ENCODE data around the gene ENPEP. TPM values are rescaled to one million over a fixed set of nuclear protein-coding genes. Genes with fewer than 3 reads are reported as not detected.
"Not testable (repeated sequence)": the region's sequence is repeated elsewhere in the genome, so short reads cannot be mapped to it uniquely, and the experiment has no call there.

The ENPEP gene
- total RNA-seq, 1 donor from 2014 or later: 2.4 TPM

DNA sequence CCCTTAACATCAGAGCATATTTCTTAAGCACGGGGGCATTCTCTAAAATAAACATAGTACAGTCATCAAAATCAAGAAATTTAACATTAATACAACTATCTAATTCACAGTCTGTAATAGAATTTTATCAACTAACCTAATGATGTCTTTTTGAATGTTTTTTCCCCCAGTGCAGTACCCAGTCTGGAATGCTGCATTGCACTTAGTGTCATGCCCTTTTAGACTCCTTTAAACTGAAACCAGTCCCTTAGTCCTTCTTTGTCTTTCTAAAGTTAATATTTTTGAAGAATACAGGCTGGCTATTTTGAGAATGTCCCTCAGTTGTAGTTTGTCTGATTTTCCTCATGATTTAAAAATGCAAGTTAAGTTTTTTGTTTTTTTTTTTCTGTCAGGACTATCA, 9.5 kb downstream of the ENPEP start:
- no peak for DNase-seq
- Mint-ChIP-seq H3K36me3 (ENCODE audit: unreplicated experiment) (no peaks in the 10 kb centered on the region), H3K4me3 (ENCODE audit: unreplicated experiment) (no peak overlapping the region), H3K4me1 (ENCODE audit: low read depth, unreplicated experiment) (peaks cover 19% of the 10 kb centered on the region), H3K27ac (ENCODE audit: unreplicated experiment) (no peak overlapping the region), H3K9me3 (ENCODE audit: unreplicated experiment) (no peaks in the 10 kb centered on the region), H3K27me3 (ENCODE audit: unreplicated experiment) (no peaks in the 10 kb centered on the region)
- TF ChIP-seq, protein P1, sequence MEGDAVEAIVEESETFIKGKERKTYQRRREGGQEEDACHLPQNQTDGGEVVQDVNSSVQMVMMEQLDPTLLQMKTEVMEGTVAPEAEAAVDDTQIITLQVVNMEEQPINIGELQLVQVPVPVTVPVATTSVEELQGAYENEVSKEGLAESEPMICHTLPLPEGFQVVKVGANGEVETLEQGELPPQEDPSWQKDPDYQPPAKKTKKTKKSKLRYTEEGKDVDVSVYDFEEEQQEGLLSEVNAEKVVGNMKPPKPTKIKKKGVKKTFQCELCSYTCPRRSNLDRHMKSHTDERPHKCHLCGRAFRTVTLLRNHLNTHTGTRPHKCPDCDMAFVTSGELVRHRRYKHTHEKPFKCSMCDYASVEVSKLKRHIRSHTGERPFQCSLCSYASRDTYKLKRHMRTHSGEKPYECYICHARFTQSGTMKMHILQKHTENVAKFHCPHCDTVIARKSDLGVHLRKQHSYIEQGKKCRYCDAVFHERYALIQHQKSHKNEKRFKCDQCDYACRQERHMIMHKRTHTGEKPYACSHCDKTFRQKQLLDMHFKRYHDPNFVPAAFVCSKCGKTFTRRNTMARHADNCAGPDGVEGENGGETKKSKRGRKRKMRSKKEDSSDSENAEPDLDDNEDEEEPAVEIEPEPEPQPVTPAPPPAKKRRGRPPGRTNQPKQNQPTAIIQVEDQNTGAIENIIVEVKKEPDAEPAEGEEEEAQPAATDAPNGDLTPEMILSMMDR (IDR thresholded peaks at IDR 0.05; ENCODE audit: partially characterized antibody, unreplicated experiment): no peak

DNA sequence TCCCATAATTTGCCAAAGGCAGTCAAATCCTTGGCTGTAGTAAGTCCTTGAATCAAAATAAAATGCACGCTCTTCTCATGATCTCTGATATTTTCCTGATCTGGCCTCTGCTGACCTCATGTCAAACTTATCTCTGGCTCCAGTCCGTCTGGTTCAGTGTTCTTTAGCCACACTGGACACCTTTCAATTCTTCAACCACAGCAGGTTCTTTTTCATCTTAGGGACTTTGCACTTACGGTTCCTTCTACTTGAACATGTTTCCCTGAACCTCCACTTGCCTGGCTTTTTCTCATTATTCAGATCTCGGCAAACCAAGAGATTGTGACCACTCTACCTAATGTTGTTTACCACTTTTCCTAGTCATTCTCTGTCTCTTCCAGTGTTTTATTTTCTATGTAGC, 10.3 kb downstream of the ENPEP start:
- no peak for DNase-seq
- Mint-ChIP-seq H3K9me3 (ENCODE audit: unreplicated experiment) (no peaks in the 10 kb centered on the region), H3K27me3 (ENCODE audit: unreplicated experiment) (no peaks in the 10 kb centered on the region), H3K4me1 (ENCODE audit: low read depth, unreplicated experiment) (peaks cover 19% of the 10 kb centered on the region), H3K36me3 (ENCODE audit: unreplicated experiment) (no peaks in the 10 kb centered on the region), H3K27ac (ENCODE audit: unreplicated experiment) (no peak overlapping the region), H3K4me3 (ENCODE audit: unreplicated experiment) (no peak overlapping the region)
- TF ChIP-seq, protein P1 (IDR thresholded peaks at IDR 0.05; ENCODE audit: partially characterized antibody, unreplicated experiment): no peak

DNA sequence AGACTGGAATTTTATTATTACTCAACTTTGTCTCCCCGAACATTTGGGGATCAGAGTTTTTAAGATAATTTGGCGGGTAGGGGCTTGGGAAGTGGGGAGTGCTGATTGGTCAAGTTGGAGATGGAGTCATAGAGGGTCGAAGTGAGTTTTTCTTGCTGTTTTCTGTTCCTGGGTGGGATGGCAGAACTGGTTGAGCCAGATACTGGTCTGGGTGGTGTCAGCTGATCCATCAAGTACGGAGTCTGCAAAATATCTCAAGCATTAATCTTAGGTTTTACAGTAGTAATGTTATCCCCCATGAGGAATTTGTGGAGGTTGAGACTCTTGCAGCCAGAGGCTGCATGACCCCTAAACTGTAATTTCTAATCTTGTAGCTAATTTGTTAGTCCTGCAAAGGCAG, 10.9 kb downstream of the ENPEP start:
- H3K27ac Mint-ChIP-seq (ENCODE audit: unreplicated experiment); H3K4me3 Mint-ChIP-seq (ENCODE audit: unreplicated experiment); DNase-seq; H3K9me3 Mint-ChIP-seq (ENCODE audit: unreplicated experiment); H3K36me3 Mint-ChIP-seq (ENCODE audit: unreplicated experiment); H3K27me3 Mint-ChIP-seq (ENCODE audit: unreplicated experiment): not testable (repeated sequence)
- H3K4me1 Mint-ChIP-seq (ENCODE audit: low read depth, unreplicated experiment): peaks cover 19% of the 10 kb centered on the region

DNA sequence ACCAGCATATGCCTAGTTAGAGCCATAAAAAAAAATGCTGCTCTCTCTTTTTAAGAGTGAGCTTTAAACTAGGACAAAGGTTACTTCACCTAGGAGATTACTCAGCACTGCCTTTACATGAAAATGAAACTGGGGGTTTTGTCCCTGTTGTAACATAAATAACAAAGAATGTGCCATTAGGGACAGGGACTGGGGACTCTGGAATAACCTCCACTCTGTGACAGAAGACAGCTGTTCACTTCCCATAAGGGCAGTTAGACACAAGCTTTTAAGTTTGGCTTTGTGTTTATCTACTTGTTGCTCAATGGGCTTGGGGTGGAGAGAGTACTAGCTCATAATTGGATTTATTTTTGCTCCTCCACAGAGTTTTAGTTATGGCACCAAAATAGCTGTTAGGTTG, 11.9 kb downstream of the ENPEP start:
- TF ChIP-seq, protein P1 (IDR thresholded peaks at IDR 0.05; ENCODE audit: partially characterized antibody, unreplicated experiment): no peak
- H3K4me1 Mint-ChIP-seq (ENCODE audit: low read depth, unreplicated experiment): peaks cover 19% of the 10 kb centered on the region
- H3K4me3 Mint-ChIP-seq (ENCODE audit: unreplicated experiment): no peak overlapping the region
- no peaks in the 10 kb centered on the region for H3K27me3 Mint-ChIP-seq (ENCODE audit: unreplicated experiment)
- DNase-seq: no peak
- H3K27ac Mint-ChIP-seq (ENCODE audit: unreplicated experiment): no peak overlapping the region
- H3K9me3 Mint-ChIP-seq (ENCODE audit: unreplicated experiment): no peaks in the 10 kb centered on the region
- H3K36me3 Mint-ChIP-seq (ENCODE audit: unreplicated experiment): no peaks in the 10 kb centered on the region

DNA sequence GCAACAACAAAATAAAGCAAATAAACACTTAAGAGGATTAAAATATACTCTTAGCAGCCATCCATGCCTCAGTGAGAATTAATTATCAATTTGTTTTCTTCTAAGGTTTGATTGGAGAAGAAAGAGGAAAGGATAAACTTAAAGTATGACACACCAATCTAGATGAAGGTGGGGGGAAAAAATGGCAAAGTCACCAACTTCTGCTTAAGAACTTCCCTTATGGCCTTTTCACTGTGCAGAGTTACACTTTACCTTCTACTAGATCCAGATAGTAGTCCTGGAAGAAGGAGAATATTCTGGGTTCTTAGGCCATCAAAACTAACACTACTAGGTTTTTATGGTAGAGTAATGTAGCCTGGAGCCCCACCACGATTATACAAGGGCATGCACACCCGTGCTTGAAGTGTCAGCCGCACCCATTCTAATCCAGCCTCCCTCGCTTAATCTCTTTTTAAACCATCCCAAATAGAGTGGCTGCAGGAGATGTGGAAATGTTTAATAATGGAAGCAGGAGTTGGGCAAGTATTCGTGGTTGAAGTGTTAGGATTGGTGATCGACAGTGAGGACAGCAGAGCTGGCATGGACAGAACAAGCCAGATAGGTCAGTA, 14.1 kb downstream of the ENPEP start:
- H3K4me3 Mint-ChIP-seq (ENCODE audit: unreplicated experiment): no peak overlapping the region
- H3K27me3 Mint-ChIP-seq (ENCODE audit: unreplicated experiment): no peaks in the 10 kb centered on the region
- no peaks in the 10 kb centered on the region for H3K36me3 Mint-ChIP-seq (ENCODE audit: unreplicated experiment)
- no peak for DNase-seq
- peaks cover 19% of the 10 kb centered on the region for H3K4me1 Mint-ChIP-seq (ENCODE audit: low read depth, unreplicated experiment)
- TF ChIP-seq, protein P1 (IDR thresholded peaks at IDR 0.05; ENCODE audit: partially characterized antibody, unreplicated experiment): no peak
- H3K27ac Mint-ChIP-seq (ENCODE audit: unreplicated experiment): no peak overlapping the region
- H3K9me3 Mint-ChIP-seq (ENCODE audit: unreplicated experiment): no peaks in the 10 kb centered on the region

All from glutamatergic neuron (in vitro differentiated cells).